ENCODE measurements around the gene ZFP36L2. TPM values are rescaled to one million over a fixed set of nuclear protein-coding genes. Genes with fewer than 3 reads are reported as not detected.

The ZFP36L2 gene
- total RNA-seq, 2 donors from 2014 or later = 172 to 197 TPM

- DNase-seq (ENCODE audit: low spot score) = peak; percentile 46
Observed at GRCh38 chr2:43219383-43220228, 6.8 kb downstream of the ZFP36L2 start.

DNA sequence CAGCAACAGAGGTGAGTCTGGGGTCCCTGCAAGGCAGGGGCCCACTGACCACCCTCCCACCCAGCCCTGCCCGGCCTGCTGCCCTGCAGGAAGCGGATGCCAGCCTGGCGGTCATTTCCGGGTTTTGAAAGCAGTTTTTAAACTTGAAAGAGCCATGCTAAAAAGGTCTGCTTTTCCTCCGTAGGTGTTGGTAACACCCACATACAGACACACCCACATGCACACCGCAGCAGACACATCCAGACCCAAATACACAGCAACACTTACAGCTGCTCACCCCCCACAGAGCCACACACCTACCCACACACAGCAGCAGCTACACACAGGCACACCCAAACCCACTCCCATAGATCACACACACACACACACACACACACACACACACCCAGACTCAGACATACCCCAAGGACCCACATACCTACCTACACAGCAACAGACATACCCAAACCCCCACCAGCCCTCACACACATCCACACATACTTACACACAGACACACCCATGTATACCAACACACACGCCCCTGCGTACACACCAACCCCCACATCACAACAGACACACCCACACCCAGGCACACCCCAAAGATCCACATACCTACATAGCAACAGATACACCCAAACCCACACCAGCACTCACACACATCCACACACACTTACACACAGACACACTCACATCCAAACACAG lies 7.6 kb downstream of the ZFP36L2 start:
- H3K27ac ChIP-seq = peak overlapping the region; percentile 98 to 99
- no peaks in the 10 kb centered on the region for H3K9me3 ChIP-seq
- DNase-seq (ENCODE audit: low spot score) (no peak), ATAC-seq (ENCODE audit: insufficient number of reproducible peaks, low FRiP score, low read depth) (no peak)
- H3K4me3 ChIP-seq = peak overlapping the region; percentile 88
- TF ChIP-seq, protein P1, sequence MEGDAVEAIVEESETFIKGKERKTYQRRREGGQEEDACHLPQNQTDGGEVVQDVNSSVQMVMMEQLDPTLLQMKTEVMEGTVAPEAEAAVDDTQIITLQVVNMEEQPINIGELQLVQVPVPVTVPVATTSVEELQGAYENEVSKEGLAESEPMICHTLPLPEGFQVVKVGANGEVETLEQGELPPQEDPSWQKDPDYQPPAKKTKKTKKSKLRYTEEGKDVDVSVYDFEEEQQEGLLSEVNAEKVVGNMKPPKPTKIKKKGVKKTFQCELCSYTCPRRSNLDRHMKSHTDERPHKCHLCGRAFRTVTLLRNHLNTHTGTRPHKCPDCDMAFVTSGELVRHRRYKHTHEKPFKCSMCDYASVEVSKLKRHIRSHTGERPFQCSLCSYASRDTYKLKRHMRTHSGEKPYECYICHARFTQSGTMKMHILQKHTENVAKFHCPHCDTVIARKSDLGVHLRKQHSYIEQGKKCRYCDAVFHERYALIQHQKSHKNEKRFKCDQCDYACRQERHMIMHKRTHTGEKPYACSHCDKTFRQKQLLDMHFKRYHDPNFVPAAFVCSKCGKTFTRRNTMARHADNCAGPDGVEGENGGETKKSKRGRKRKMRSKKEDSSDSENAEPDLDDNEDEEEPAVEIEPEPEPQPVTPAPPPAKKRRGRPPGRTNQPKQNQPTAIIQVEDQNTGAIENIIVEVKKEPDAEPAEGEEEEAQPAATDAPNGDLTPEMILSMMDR (IDR thresholded peaks at IDR 0.05) = no peak
- no peaks in the 10 kb centered on the region for H3K27me3 ChIP-seq (replicated peaks; ENCODE audit: insufficient read depth)
- H3K36me3 ChIP-seq = peaks cover 14% of the 10 kb centered on the region
- H3K4me1 ChIP-seq (ENCODE audit: control insufficient read depth in 1 of 2, low read depth in 2 of 2) = peaks cover 47 to 66% of the 10 kb centered on the region in 2 donors

More at GRCh38 chr2:43219383-43220228, 6.8 kb downstream of the ZFP36L2 start:
- ATAC-seq (ENCODE audit: insufficient number of reproducible peaks, low FRiP score, low read depth) = no peak
- H3K27me3 ChIP-seq (replicated peaks; ENCODE audit: insufficient read depth) = no peaks in the 10 kb centered on the region
- H3K9me3 ChIP-seq = no peaks in the 10 kb centered on the region
- H3K4me3 ChIP-seq = peak overlapping the region; percentile 88
- H3K27ac ChIP-seq = peak overlapping the region; percentile 98 to 99
- TF ChIP-seq, protein P1 (IDR thresholded peaks at IDR 0.05) = no peak
- peaks cover 21% of the 10 kb centered on the region for H3K36me3 ChIP-seq
- H3K4me1 ChIP-seq (ENCODE audit: control insufficient read depth in 1 of 2, low read depth in 2 of 2) = peaks cover 47 to 66% of the 10 kb centered on the region in 2 donors

DNA sequence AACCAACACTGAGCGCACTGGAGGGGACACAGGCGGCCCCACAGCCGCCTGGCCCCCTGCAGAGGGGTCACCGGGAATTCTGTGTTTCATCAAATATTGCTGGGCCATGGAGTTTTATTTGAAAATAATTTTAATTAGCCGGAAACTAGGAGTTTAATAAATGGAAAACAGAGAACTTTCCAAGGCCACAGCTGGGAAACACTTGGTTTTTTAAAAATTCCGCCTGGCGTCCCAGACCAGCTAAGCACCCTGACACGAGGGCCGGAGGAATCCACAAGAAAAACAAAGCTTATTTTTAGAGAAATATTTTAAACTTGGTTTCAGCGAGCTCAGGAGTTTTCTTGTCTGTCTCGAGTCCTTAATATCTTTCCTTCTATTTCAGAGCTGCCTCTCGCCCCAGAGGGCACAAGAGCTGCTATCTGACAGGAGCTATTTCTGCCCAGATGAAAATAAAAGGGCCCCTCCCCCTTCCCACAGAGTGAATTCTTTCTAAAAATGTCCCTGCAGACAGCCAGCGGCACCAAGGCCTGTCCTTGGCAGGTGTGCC lies 8.2 kb downstream of the ZFP36L2 start:
- Histone ChIP-seq H3K27me3 (replicated peaks; ENCODE audit: insufficient read depth) (no peaks in the 10 kb centered on the region), H3K4me3 (peak overlapping the region; percentile 88), H3K9me3 (no peaks in the 10 kb centered on the region), H3K27ac (peak overlapping the region; percentile 98 to 99), H3K4me1 (ENCODE audit: control insufficient read depth in 1 of 2, low read depth in 2 of 2) (peaks cover 47 to 66% of the 10 kb centered on the region in 2 donors), H3K36me3 (peaks cover 9% of the 10 kb centered on the region)
- no peak for ATAC-seq (ENCODE audit: insufficient number of reproducible peaks, low FRiP score, low read depth)
- no peak for DNase-seq (ENCODE audit: low spot score)
- TF ChIP-seq, protein P1 (IDR thresholded peaks at IDR 0.05) = peak; percentile 54

- DNase-seq (ENCODE audit: low spot score) (no peak), ATAC-seq (ENCODE audit: insufficient number of reproducible peaks, low FRiP score, low read depth) (no peak)
- Histone ChIP-seq H3K9me3 (no peaks in the 10 kb centered on the region), H3K4me1 (ENCODE audit: control insufficient read depth in 1 of 2, low read depth in 2 of 2) (peaks cover 47 to 66% of the 10 kb centered on the region in 2 donors), H3K27ac (peak overlapping the region; percentile 98 to 99), H3K4me3 (peak overlapping the region; percentile 88), H3K27me3 (replicated peaks; ENCODE audit: insufficient read depth) (no peaks in the 10 kb centered on the region), H3K36me3 (peaks cover 4% of the 10 kb centered on the region)
- TF ChIP-seq, protein P1 (IDR thresholded peaks at IDR 0.05) = no peak
Observed at GRCh38 chr2:43217228-43218154, 8.9 kb downstream of the ZFP36L2 start.

Data from thoracic aorta (tissue), 2 donors.